NCI-H748 treated with DMSO at 0.1 percent for 48 hours (cell line): ENCODE data around the gene SEC14L5.
"Not testable (repeated sequence)": the region's sequence is repeated elsewhere in the genome, so short reads cannot be mapped to it uniquely, and the experiment has no call there.

Source experiments
- DNase-seq: peaks from one replicate; lab custom pipeline; 2025; lab: John Stamatoyannopoulos, UW

SEC14L5 gene

GRCh38 chr16:4954714-4955113, 3.4 kb upstream of the SEC14L5 start:
- no peak for DNase-seq

- DNase-seq: no peak
These were observed 760 bp upstream of the SEC14L5 start for GRCh38 chr16:4957420-4957719.

GRCh38 chr16:4958510-4959438, 644 bp downstream of the SEC14L5 start:
- DNase-seq: no peak

GRCh38 chr16:4960579-4960978, 2.4 kb downstream of the SEC14L5 start:
- DNase-seq: no peak

- DNase-seq: no peak
These were observed 4.6 kb downstream of the SEC14L5 start for GRCh38 chr16:4962716-4963115.

- DNase-seq: not testable (repeated sequence)
These were observed 5.4 kb downstream of the SEC14L5 start for GRCh38 chr16:4963527-4963926.

GRCh38 chr16:4966736-4967453, 8.8 kb downstream of the SEC14L5 start:
- no peak for DNase-seq

GRCh38 chr16:4968278-4968677, 10.1 kb downstream of the SEC14L5 start:
- not testable (repeated sequence) for DNase-seq

- DNase-seq: no peak
These were observed 10.9 kb downstream of the SEC14L5 start for GRCh38 chr16:4968879-4969483.

- DNase-seq: no peak
These were observed 11.9 kb downstream of the SEC14L5 start for GRCh38 chr16:4970010-4970409.

- DNase-seq: no peak
These were observed 14.9 kb downstream of the SEC14L5 start for GRCh38 chr16:4972938-4973587.

GRCh38 chr16:4976079-4976478, 17.9 kb downstream of the SEC14L5 start:
- DNase-seq: no peak

GRCh38 chr16:4976611-4977145, 18.5 kb downstream of the SEC14L5 start:
- DNase-seq: no peak

GRCh38 chr16:4979164-4979563, 21.0 kb downstream of the SEC14L5 start:
- no peak for DNase-seq

GRCh38 chr16:4979736-4980660, 21.9 kb downstream of the SEC14L5 start:
- no peak for DNase-seq

GRCh38 chr16:4980691-4981090, 22.6 kb downstream of the SEC14L5 start:
- no peak for DNase-seq

- no peak for DNase-seq
These were observed 23.3 kb downstream of the SEC14L5 start for GRCh38 chr16:4981473-4981872.

- DNase-seq: no peak
These were observed 24.1 kb downstream of the SEC14L5 start for GRCh38 chr16:4982056-4982867.

GRCh38 chr16:4984174-4984990, 26.3 kb downstream of the SEC14L5 start:
- DNase-seq: no peak
